GM15510 (cell line): Measurements from ENCODE around the gene APOD.

ENCODE experiments used
- POLR2A ChIP-seq: IDR thresholded peaks from 3 replicates; pipeline ENCODE4 v1.6.1; 2011; ENCODE audit warnings: borderline replicate concordance; ENCODE audit not compliant: insufficient read length; ENCODE audit errors: extremely low read depth

APOD gene

GRCh38 chr3:195559723-195560409 is 23.9 kb downstream of the APOD start:
- no peak for TF ChIP-seq POLR2A

- TF ChIP-seq POLR2A, result no peak
These were observed 25.1 kb downstream of the APOD start for GRCh38 chr3:195558602-195559001.

- no peak for TF ChIP-seq POLR2A
These were observed 26.4 kb downstream of the APOD start for GRCh38 chr3:195557322-195557721.

GRCh38 chr3:195556390-195556789 is 27.4 kb downstream of the APOD start:
- TF ChIP-seq POLR2A, result no peak

GRCh38 chr3:195555110-195555509 is 28.6 kb downstream of the APOD start:
- no peak for TF ChIP-seq POLR2A

- no peak for TF ChIP-seq POLR2A
These were observed 29.3 kb downstream of the APOD start for GRCh38 chr3:195554458-195554857.

- no peak for TF ChIP-seq POLR2A
These were observed 30.5 kb downstream of the APOD start for GRCh38 chr3:195553268-195553667.

GRCh38 chr3:195551381-195551978 is 32.3 kb downstream of the APOD start:
- TF ChIP-seq POLR2A, result no peak

GRCh38 chr3:195550723-195551122 is 33.0 kb downstream of the APOD start:
- no peak for TF ChIP-seq POLR2A

GRCh38 chr3:195549931-195550519 is 33.7 kb downstream of the APOD start:
- TF ChIP-seq POLR2A, result no peak

GRCh38 chr3:195548987-195549386 is 34.8 kb downstream of the APOD start:
- TF ChIP-seq POLR2A, result no peak

GRCh38 chr3:195548501-195548900 is 35.2 kb downstream of the APOD start:
- TF ChIP-seq POLR2A, result no peak

GRCh38 chr3:195548006-195548405 is 35.7 kb downstream of the APOD start:
- TF ChIP-seq POLR2A, result no peak

- TF ChIP-seq POLR2A, result no peak
These were observed 37.6 kb downstream of the APOD start for GRCh38 chr3:195546130-195546560.

- TF ChIP-seq POLR2A, result no peak
These were observed 39.1 kb downstream of the APOD start for GRCh38 chr3:195544634-195545033.

GRCh38 chr3:195544230-195544536 is 39.6 kb downstream of the APOD start:
- TF ChIP-seq POLR2A, result no peak
